Activated T-helper 2 cell treated with anti-CD3 and anti-CD28 coated beads, Interferon-gamma antibody, Interleukin-2, Interleukin-4, amounts not matched to agents 10 μg/mL and 5 μg/mL and 100 μg/mL, durations not matched to agents 14 hours and 24 hours and 36 hours (primary cell): ENCODE measurements around the gene PLEKHB2. TPM values are rescaled to one million over a fixed set of nuclear protein-coding genes. Genes with fewer than 3 reads are reported as not detected.
"Not testable (repeated sequence)": the region's sequence is repeated elsewhere in the genome, so short reads cannot be mapped to it uniquely, and the experiment has no call there.

ENCODE experiments used
- DNase-seq: peaks from one replicate; pipeline ENCODE4 v3.0.0; 2021; ENCODE audit warnings: low spot score
- H3K27ac Mint-ChIP-seq: one replicate; pipeline ENCODE4 v1.8.0; 2021; ENCODE audit warnings: mixed read lengths
- H3K27me3 Mint-ChIP-seq: one replicate; pipeline ENCODE4 v1.8.0; 2021; ENCODE audit warnings: low read depth, mixed read lengths
- H3K36me3 Mint-ChIP-seq: one replicate; pipeline ENCODE4 v1.8.0; 2021; ENCODE audit warnings: low read depth, mixed read lengths
- H3K4me1 Mint-ChIP-seq: one replicate; pipeline ENCODE4 v1.8.0; 2021; ENCODE audit warnings: low read depth, mixed read lengths
- H3K4me3 Mint-ChIP-seq: one replicate; pipeline ENCODE4 v1.8.0; 2021; ENCODE audit warnings: low read depth, mild to moderate bottlenecking, moderate library complexity, mixed read lengths
- H3K9me3 Mint-ChIP-seq: one replicate; pipeline ENCODE4 v1.8.0; 2021; ENCODE audit warnings: mixed read lengths
- intact Hi-C: fragments of 100-400 bp; cut with micrococcal nuclease; formaldehyde crosslinking; loops from one replicate; pipeline ENCODE4 v1.15.1; 2023
- total RNA-seq: library from RNA; stranded (reverse); gene quantifications from 2 replicates; pipeline ENCODE4 v1.2.3, GENCODE V29; 2022

Gene PLEKHB2
- total RNA-seq, 1 donor from 2014 or later, result 72.9 TPM

DNA sequence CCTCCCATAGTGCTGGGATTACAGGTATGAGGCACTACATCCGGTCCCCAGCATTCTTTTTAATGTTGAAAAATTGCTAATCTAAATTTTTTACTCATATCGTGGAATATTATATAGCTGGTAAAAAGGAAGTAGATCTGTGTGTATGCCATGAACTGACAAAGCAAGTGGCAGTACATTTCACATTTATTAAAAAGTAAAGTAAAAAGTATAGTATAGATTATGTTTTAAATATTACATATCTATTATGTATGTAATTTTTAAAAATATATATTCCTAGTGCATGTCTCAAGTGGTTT, 25.1 kb downstream of the PLEKHB2 start:
- Mint-ChIP-seq H3K27ac (no peak overlapping the region), H3K27me3 (no peaks in the 10 kb centered on the region), H3K9me3 (no peaks in the 10 kb centered on the region), H3K4me1 (no peaks in the 10 kb centered on the region), H3K36me3 (peaks cover 81% of the 10 kb centered on the region), H3K4me3 (no peak overlapping the region)
- DNase-seq, result no peak
- intact Hi-C loops, result no loop called here

DNA sequence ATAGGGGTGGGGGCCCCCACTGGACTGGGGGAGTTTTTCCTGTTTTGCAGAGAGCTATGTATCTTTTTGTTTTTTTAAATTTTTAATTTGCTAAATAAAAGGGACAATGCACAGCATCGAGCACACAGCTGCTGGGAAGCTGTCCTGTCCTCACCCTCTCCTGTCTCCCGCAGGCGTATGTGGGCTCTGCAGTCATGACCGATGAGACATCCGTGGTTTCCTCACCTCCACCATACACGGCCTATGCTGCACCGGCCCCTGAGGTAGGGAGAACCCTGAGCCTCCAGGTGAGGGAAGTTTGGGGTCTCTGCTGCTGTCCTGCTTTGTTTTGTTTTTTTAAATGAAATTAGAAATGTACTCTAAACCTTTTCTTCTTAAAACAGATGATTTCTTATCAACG, 27.6 kb downstream of the PLEKHB2 start:
- Mint-ChIP-seq H3K9me3 (no peaks in the 10 kb centered on the region), H3K36me3 (peaks cover 77% of the 10 kb centered on the region), H3K4me3 (no peak overlapping the region), H3K4me1 (peaks cover 2% of the 10 kb centered on the region), H3K27me3 (no peaks in the 10 kb centered on the region), H3K27ac (no peak overlapping the region)
- no peak for DNase-seq
- intact Hi-C loops, result no loop called here

DNA sequence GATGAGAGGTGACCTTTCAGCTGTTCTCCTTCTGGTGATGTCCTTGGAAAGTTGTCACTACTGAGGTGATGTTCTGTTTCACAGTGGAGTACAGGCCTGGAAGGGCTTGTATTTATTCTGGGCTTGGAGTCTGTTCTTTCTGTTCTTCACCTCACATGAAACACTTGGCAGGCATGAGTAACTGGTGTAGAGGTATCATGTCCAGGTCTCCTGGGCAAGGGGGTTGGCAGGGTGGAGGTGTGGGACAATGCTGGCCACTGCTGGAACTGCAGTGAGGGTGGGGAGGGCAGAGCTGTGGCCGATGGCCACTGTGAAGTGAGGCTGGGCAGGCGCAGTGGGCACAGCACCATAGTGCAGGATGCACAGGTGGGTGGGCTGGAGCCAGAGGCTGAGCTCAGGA, 35.4 kb downstream of the PLEKHB2 start:
- Mint-ChIP-seq H3K36me3 (peaks cover 71% of the 10 kb centered on the region), H3K4me3 (no peak overlapping the region), H3K27me3 (no peaks in the 10 kb centered on the region), H3K27ac (no peak overlapping the region), H3K9me3 (no peaks in the 10 kb centered on the region), H3K4me1 (peaks cover 11% of the 10 kb centered on the region)
- no peak for DNase-seq
- intact Hi-C loops, result no loop called here

DNA sequence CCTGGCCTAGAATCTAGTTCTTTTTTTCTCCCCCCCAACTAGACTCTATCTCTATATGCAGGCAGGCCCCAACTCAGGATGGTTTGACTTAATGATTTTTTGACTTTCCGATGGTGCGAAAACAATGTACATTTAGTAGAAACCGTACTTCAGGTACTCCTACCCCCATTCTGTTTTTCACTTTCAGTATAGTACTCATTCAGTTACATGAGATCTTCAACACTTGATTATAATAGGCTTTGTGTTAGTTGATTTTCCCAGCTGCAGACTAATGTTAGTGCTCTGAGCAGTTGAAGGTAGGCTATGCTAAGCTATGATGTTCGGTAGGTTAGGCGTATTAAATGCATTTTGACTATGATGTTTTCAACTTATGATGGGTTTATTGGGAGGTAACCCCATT, 37.7 kb downstream of the PLEKHB2 start:
- Mint-ChIP-seq H3K4me1 (peaks cover 9% of the 10 kb centered on the region), H3K9me3 (no peaks in the 10 kb centered on the region), H3K27me3 (no peaks in the 10 kb centered on the region), H3K4me3 (no peak overlapping the region), H3K27ac (no peak overlapping the region), H3K36me3 (peaks cover 64% of the 10 kb centered on the region)
- no peak for DNase-seq
- intact Hi-C loops, result no loop called here

DNA sequence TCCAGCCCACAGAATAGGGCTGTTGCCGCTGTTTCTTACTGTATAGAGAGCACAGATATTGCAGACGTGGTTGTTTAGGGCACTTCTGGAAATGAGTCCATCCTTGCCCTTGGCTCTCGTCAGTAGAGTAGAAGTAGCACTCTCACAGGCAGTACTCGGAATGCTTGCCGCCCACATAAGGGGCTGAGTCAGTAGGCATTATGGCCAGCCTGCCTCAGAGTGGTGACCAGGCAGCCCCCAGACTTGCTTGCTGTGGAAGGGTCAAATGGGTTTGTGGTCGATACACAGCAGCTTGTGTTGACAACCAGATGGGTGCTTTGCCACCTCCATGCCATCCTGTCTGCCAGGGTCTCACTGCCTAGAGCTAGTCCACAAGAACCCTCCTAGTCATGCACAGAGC, 38.7 kb downstream of the PLEKHB2 start:
- Mint-ChIP-seq H3K9me3 (no peaks in the 10 kb centered on the region), H3K36me3 (peaks cover 65% of the 10 kb centered on the region), H3K27me3 (no peaks in the 10 kb centered on the region), H3K4me1 (peaks cover 8% of the 10 kb centered on the region), H3K4me3 (no peak overlapping the region), H3K27ac (no peak overlapping the region)
- intact Hi-C loops, result no loop called here
- no peak for DNase-seq

DNA sequence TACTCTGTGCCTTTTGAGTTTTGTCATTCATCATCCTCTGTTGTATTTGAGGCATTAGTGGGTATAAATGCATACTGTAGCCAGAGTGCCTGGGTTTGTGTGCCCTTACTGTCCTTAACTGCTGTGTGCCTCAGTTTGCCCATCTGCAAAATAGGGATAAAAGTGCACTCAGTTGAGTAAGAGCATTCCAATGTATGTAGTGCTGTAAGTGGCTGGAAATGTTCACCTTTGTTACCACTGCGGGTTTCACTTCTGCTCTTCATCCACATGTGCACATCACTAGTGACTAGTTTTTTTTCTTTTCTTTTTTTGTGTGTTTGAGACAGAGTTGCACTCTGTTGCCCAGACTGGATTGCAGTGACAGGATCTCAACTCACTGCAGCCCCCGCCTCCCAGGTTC, 39.9 kb downstream of the PLEKHB2 start:
- H3K4me1 Mint-ChIP-seq, result peaks cover 8% of the 10 kb centered on the region
- H3K27me3 Mint-ChIP-seq, result no peaks in the 10 kb centered on the region
- peaks cover 63% of the 10 kb centered on the region for H3K36me3 Mint-ChIP-seq
- DNase-seq, result no peak
- no peak overlapping the region for H3K4me3 Mint-ChIP-seq
- intact Hi-C loops, result no loop called here
- no peaks in the 10 kb centered on the region for H3K9me3 Mint-ChIP-seq
- H3K27ac Mint-ChIP-seq, result no peak overlapping the region

DNA sequence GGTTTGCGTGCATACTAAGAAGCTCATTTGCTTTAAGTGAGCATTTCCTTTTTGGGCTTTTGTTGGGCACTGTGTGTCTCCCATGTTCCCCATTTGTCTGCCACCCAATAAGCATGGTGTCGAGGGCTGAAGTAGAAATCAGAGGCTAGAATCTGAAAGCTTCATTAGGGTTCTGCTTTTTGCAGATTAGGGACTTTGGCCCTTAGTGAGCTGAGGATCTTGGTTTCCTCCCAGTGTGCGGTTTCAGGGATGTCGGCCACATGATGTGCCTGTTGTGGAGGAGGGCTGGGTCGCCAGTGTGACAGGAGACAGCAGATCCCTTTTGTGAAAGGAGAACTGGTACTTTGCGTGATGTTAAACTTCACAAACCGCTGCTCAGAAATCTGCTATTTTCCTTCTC, 41.1 kb downstream of the PLEKHB2 start:
- intact Hi-C loops, result no loop called here
- no peak for DNase-seq
- H3K9me3 Mint-ChIP-seq, result no peaks in the 10 kb centered on the region
- no peaks in the 10 kb centered on the region for H3K27me3 Mint-ChIP-seq
- no peak overlapping the region for H3K27ac Mint-ChIP-seq
- H3K4me3 Mint-ChIP-seq, result no peak overlapping the region
- peaks cover 4% of the 10 kb centered on the region for H3K4me1 Mint-ChIP-seq
- H3K36me3 Mint-ChIP-seq, result peaks cover 57% of the 10 kb centered on the region

DNA sequence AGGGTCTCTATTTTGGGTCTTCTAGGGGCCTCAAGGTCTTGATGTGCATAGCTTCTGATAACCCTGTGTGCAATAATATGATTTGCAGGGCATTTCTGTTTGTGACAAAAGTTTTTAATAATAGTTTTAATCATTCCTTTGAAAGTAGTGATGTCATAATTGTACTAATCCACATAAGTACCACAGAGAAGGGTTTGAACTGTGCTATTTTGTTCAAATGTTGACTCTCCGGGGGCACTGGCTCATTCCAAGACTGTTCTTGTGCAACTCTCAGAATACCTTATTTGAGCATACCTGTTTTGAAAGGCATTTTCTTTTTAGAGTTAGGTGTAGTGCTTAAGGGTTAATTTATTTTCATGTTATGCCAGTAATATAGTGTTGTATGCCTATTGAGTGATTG, 41.6 kb downstream of the PLEKHB2 start:
- intact Hi-C loops, result no loop called here
- H3K4me1 Mint-ChIP-seq, result peaks cover 4% of the 10 kb centered on the region
- no peak overlapping the region for H3K4me3 Mint-ChIP-seq
- DNase-seq, result no peak
- H3K27me3 Mint-ChIP-seq, result no peaks in the 10 kb centered on the region
- no peak overlapping the region for H3K27ac Mint-ChIP-seq
- peaks cover 54% of the 10 kb centered on the region for H3K36me3 Mint-ChIP-seq
- no peaks in the 10 kb centered on the region for H3K9me3 Mint-ChIP-seq

DNA sequence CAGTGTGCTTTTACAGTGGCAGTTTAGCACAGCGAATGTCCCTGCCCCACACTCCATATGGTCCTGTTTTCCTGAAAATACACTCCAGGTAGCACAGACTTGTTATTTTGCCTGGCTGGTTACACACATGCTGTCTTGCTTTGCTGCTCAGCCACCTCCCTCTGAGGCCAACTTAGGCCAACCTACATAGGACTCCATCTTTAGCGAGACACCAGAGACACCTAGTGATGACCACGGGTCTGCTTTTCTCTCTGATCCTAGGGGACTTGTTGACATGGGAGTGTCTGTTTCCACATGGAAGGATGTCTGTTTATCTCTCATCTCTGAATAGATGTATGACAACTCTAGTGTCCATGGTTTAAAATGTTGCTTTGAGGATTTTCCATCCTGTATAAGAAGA, 43.3 kb downstream of the PLEKHB2 start:
- intact Hi-C loops, result no loop called here
- DNase-seq, result no peak
- Mint-ChIP-seq H3K36me3 (peaks cover 41% of the 10 kb centered on the region), H3K9me3 (no peaks in the 10 kb centered on the region), H3K27ac (no peak overlapping the region), H3K27me3 (no peaks in the 10 kb centered on the region), H3K4me1 (no peaks in the 10 kb centered on the region), H3K4me3 (no peak overlapping the region)

DNA sequence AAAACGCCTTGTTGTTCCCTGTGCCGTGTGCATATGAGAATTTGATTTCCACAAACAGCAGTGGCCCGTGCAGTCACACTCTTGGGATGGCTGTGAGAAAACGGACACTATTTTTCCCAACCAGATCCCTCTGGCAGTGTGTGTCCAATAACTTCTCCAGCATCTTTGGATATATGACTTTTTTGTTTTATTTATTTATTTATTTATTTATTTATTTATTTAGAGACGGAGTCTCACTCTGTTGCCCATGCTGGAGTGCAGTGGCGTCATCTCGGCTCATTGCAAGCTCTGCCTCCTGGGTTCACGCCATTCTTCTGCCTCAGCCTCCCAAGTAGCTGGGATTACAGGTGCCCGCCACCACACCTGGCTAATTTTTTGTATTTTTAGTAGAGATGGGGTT, 45.0 kb downstream of the PLEKHB2 start:
- intact Hi-C loops, H3K4me1 Mint-ChIP-seq, H3K27ac Mint-ChIP-seq, DNase-seq, H3K27me3 Mint-ChIP-seq, H3K9me3 Mint-ChIP-seq, H3K4me3 Mint-ChIP-seq: not testable (repeated sequence)
- peaks cover 32% of the 10 kb centered on the region for H3K36me3 Mint-ChIP-seq

DNA sequence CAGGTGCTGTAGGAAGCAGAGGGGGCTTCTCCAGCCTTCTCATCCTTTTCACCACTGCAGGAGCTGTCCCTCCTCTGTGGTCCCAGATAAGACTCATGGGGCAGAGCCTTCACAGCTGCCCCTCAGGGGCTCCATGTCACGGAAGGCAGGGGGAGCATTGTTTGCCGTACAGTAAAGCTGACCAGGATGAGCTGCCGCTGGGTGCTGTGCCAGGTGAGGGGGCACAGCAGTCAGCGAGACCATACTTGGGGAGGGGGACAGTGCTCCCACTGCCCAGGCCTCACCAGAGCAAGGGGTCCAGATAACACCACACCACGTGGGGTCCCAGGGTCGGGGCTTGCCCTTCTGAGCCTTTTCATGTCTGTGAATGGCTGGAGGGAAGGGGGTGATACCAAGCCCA, 46.3 kb downstream of the PLEKHB2 start:
- no peak for DNase-seq
- Mint-ChIP-seq H3K36me3 (peaks cover 25% of the 10 kb centered on the region), H3K27me3 (no peaks in the 10 kb centered on the region), H3K4me1 (peaks cover 15% of the 10 kb centered on the region), H3K9me3 (no peaks in the 10 kb centered on the region), H3K27ac (no peak overlapping the region), H3K4me3 (no peak overlapping the region)
- intact Hi-C loops, result no loop called here

DNA sequence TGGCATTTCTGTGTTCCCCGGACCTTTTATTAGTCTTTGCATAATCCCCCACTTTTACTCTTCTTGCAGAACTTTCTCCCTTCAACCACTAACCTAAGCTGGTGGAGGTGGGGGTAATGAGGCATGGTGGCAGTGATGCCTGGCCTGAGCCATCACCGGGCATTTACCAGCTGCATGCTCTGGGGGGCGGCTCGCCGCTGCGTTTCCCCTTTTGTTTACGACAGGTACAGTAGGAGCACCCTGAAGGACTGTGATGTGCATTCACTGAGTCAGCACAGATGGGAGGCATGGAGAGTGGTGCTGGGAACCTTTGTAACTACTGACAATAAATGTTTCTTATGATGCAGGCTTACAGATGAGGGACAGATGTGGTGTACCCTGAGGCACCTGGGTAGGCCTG, 46.9 kb downstream of the PLEKHB2 start:
- Mint-ChIP-seq H3K9me3 (no peaks in the 10 kb centered on the region), H3K36me3 (peaks cover 24% of the 10 kb centered on the region), H3K27me3 (no peaks in the 10 kb centered on the region), H3K4me1 (peaks cover 17% of the 10 kb centered on the region), H3K4me3 (no peak overlapping the region), H3K27ac (no peak overlapping the region)
- no peak for DNase-seq
- intact Hi-C loops, result no loop called here

DNA sequence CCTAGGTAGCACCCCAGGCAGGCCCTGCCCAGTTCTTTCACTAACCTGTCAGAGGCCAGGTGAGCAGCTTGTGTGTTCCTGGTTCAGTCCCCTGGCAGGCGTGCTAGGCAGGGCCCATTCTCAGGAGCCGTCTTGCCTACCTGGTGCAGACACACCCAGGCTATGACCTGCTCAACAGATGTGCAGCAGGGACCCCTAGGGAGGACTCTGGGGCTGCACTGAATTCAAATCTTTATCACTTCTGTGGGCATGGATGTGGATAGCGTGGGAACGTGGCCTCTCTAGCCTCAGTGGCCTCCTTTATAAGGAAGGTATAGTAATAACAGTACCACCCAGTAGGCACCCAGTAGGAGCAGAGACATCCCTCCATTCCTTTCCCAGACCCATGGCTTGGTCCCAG, 48.4 kb downstream of the PLEKHB2 start:
- intact Hi-C loops, result no loop called here
- no peak overlapping the region for H3K4me3 Mint-ChIP-seq
- no peak overlapping the region for H3K27ac Mint-ChIP-seq
- peaks cover 1% of the 10 kb centered on the region for H3K27me3 Mint-ChIP-seq
- DNase-seq, result no peak
- peaks cover 21% of the 10 kb centered on the region for H3K4me1 Mint-ChIP-seq
- H3K36me3 Mint-ChIP-seq, result peaks cover 14% of the 10 kb centered on the region
- no peaks in the 10 kb centered on the region for H3K9me3 Mint-ChIP-seq

DNA sequence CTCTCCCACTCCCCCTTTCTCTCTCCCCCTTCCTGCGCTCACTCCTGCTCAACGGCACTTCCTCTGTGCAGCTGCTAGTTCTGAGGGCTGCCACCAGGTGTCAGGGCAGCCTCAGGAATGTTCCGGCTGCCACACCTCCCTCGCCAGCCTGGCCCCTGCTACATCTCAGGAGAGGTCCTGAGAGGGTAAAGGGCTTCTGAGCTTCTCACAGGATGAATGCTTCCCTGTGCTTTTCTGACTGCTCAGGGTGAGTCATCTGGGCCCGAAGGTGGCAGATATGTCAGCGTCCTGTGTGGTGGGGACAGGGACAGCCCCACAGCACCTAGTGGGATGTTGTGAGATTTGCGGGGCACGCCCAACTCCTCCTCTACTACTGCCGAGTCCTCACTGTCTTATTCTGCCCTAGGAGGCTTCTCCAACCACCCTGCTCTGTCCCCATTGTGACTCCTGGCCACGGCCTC, 49.0 kb downstream of the PLEKHB2 start:
- H3K27me3 Mint-ChIP-seq, result peaks cover 5% of the 10 kb centered on the region
- intact Hi-C loops, result loop anchor here (1.0 to 2.0 kb wide), 6 partner anchors 48 to 649 kb away; partner anchors contain the start of gene MZT2A
- DNase-seq, result peak; percentile 50
- no peak overlapping the region for H3K27ac Mint-ChIP-seq
- H3K36me3 Mint-ChIP-seq, result peaks cover 14% of the 10 kb centered on the region
- H3K4me1 Mint-ChIP-seq, result peaks cover 21% of the 10 kb centered on the region
- H3K4me3 Mint-ChIP-seq, result no peak overlapping the region
- H3K9me3 Mint-ChIP-seq, result no peaks in the 10 kb centered on the region
